GM19324 (cell line): Measurements from ENCODE around the gene NDUFA12.

Source experiments
- ATAC-seq: cut with Tn5 transposase; IDR thresholded peaks from one replicate; pipeline ENCODE4 v1.9.1; 2021; ENCODE audit warnings: mild to moderate bottlenecking, moderate library complexity; ENCODE audit not compliant: unreplicated experiment, low FRiP score

NDUFA12 gene

GRCh38 chr12:94948232-94948810, 55.2 kb downstream of the NDUFA12 start:
- ATAC-seq, result no peak

GRCh38 chr12:94942663-94943062, 60.8 kb downstream of the NDUFA12 start:
- no peak for ATAC-seq

- ATAC-seq, result no peak
These were observed 62.0 kb downstream of the NDUFA12 start for GRCh38 chr12:94941440-94941862.

GRCh38 chr12:94940771-94941170, 62.7 kb downstream of the NDUFA12 start:
- ATAC-seq, result no peak

GRCh38 chr12:94938583-94938982, 64.9 kb downstream of the NDUFA12 start:
- no peak for ATAC-seq

GRCh38 chr12:94930772-94931171, 72.7 kb downstream of the NDUFA12 start:
- ATAC-seq, result no peak

GRCh38 chr12:94930216-94930654, 73.3 kb downstream of the NDUFA12 start:
- ATAC-seq, result no peak

- no peak for ATAC-seq
These were observed 73.7 kb downstream of the NDUFA12 start for GRCh38 chr12:94929780-94930179.

- no peak for ATAC-seq
These were observed 77.8 kb downstream of the NDUFA12 start for GRCh38 chr12:94925729-94926128.

- ATAC-seq, result no peak
These were observed 78.3 kb downstream of the NDUFA12 start for GRCh38 chr12:94925206-94925605.

GRCh38 chr12:94922561-94922960, 80.9 kb downstream of the NDUFA12 start:
- no peak for ATAC-seq
